Small intestine (tissue), 7 donors: Measurements from ENCODE around the gene SPP1. TPM values are rescaled to one million over a fixed set of nuclear protein-coding genes. Genes with fewer than 3 reads are reported as not detected.
"Not testable (repeated sequence)": the region's sequence is repeated elsewhere in the genome, so short reads cannot be mapped to it uniquely, and the experiment has no call there.

Experiments used
- DNase-seq, 2 donors: peaks; one replicate each; pipeline versions ENCODE4 v3.0.0 to v3.0.0-alpha.2; 2013
- FAIRE-seq: peaks from 2 replicates; lab custom pipeline; 2012; peaks lifted over from hg19 to GRCh38; lab: Jason Lieb, UNC
- H3K27ac ChIP-seq, 3 donors: one replicate each; pipeline ENCODE4 v1.5.1; 2013; ENCODE audit warnings: low read length in 2 of 3, mild to moderate bottlenecking in 2 of 3, control low read depth in 1 of 3, inconsistent platforms in 1 of 3, low read depth in 1 of 3, moderate library complexity in 1 of 3
- H3K27me3 ChIP-seq, 3 donors: one replicate each; pipeline ENCODE4 v1.6.1; 2013; ENCODE audit warnings: low read length in 3 of 3, inconsistent platforms in 1 of 3; ENCODE audit not compliant: control insufficient read depth in 3 of 3, insufficient read depth in 3 of 3
- H3K36me3 ChIP-seq, 3 donors: one replicate each; pipeline ENCODE4 v1.6.1; 2013; ENCODE audit warnings: low read length in 3 of 3, inconsistent platforms in 1 of 3, low read depth in 1 of 3, mild to moderate bottlenecking in 1 of 3, moderate library complexity in 1 of 3; ENCODE audit not compliant: control insufficient read depth in 3 of 3, insufficient read depth in 2 of 3
- H3K4me1 ChIP-seq, 3 donors: one replicate each; pipeline ENCODE4 v1.6.1; 2013; ENCODE audit warnings: low read length in 2 of 3, inconsistent platforms in 1 of 3, low read depth in 1 of 3, mild to moderate bottlenecking in 1 of 3, moderate library complexity in 1 of 3; ENCODE audit not compliant: control insufficient read depth in 3 of 3, insufficient read depth in 2 of 3
- H3K4me3 ChIP-seq, 3 donors: one replicate each; pipeline ENCODE4 v1.5.1; 2013; ENCODE audit warnings: low read length in 3 of 3, control low read depth in 1 of 3, inconsistent platforms in 1 of 3, low read depth in 1 of 3, mild to moderate bottlenecking in 1 of 3, moderate library complexity in 1 of 3
- H3K9me3 ChIP-seq, 2 donors: one replicate each; pipeline ENCODE4 v1.6.1; 2013; ENCODE audit warnings: low read depth in 1 of 2, low read length in 1 of 2; ENCODE audit not compliant: control insufficient read depth in 2 of 2, insufficient read depth in 1 of 2
- WGBS, 3 donors: extraction: QIAGEN DNeasy Blood & Tissue Kit; methylation state at CpG; one replicate each; pipeline ENCODE4 v1.1.7; 2013; 5-methylcytosine and 5-hydroxymethylcytosine counted together
- polyA plus RNA-seq, 4 donors: library from polyadenylated mRNA; stranded (reverse) in 3 of 4; unstranded in 1 of 4; fragments of 200-250 nt in 3 of 4; fragments of 120-200 nt in 1 of 4; gene quantifications; one replicate each; pipeline versions ENCODE4 v1.2.1 to v1.2.3, GENCODE V29; 2013
- donor health status: healthy with polysubstance abuse.
- donor health status: control.
- donor health status: control.
- donor health status: Bipolar disorder and iron deficiency.
- donor health status: healthy.

The SPP1 gene
- polyA plus RNA-seq, 4 donors, result 2.2 to 12.8 (median 3.5) TPM

DNA sequence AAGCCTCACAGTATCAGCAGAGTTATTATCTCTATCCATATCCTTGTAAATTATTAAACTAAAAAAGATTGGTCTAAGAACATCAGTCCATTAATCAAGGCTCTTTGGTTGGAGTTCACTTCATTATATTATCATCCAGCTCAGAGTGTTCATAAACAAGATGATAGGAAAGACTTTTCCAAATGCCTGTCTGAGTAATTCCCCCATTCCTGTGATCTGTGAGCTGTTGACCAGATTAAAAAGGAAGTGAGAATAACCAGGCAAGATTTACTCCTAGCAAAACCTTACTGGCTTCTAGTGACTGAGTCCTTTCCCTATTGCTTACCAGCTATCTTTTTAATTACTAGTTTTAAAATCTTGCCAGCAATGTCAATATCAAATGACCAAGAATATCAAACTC is 46.8 kb downstream of the SPP1 start:
- FAIRE-seq, result no peak

DNA sequence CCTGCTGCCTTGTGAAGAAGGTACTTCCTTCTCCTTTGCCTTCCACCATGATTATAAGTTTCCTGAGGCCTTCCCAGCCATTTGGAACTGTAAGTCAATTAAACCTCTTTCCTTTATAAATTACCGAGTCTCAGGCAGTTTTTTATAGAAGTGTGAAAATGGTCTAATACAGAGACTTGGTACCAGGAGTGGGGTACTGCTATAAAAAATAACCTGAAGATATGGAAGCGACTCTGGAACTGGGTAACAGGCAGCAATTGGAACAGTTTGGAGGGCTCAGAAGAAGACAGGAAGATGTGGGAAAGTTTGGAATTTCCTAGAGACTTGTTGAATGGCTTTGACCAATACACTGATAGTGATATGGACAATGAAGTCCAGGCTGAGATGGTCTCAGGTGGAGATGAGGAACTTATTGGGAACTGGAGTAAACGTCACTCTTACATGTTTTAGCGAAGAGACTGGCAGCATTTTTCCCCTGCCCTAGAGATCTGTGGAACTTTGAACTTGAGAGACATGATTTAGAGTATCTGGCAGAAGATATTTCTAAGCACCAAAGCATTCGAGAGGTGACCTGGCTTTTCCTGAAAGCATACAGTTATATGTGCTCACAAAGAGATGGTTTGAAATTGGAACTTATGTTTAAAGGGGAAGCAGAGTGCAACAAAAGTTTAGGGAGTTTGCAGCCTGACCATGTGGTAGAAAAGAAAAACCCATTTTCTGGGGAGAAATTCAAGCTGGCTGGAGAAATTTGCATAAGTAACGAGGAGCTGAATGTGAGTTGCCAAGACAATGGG is 50.6 kb downstream of the SPP1 start:
- H3K27ac ChIP-seq, H3K4me1 ChIP-seq, H3K4me3 ChIP-seq, DNase-seq, H3K27me3 ChIP-seq, FAIRE-seq: not testable (repeated sequence)
- Histone ChIP-seq H3K36me3 (peaks cover 0 to 17% (median 0%) of the 10 kb centered on the region in 3 donors), H3K9me3 (peaks cover 0 to 12% of the 10 kb centered on the region in 2 donors)
- WGBS, 3 donors, result 97 to 99% (median 97%) methylated on average over 6 of the region's 6 CpGs

More for the DNA sequence above, 46.8 kb downstream of the SPP1 start:
- Histone ChIP-seq H3K27me3 (no peaks in the 10 kb centered on the region), H3K36me3 (peaks cover 0 to 20% (median 0%) of the 10 kb centered on the region in 3 donors), H3K4me3 (no peak overlapping the region), H3K9me3 (peaks cover 0 to 12% of the 10 kb centered on the region in 2 donors), H3K27ac (peak overlapping the region in 1 of 3 donors; percentile 11), H3K4me1 (peaks cover 0 to 6% (median 0%) of the 10 kb centered on the region in 3 donors)
- peak; percentile 30 to 50 for DNase-seq

DNA sequence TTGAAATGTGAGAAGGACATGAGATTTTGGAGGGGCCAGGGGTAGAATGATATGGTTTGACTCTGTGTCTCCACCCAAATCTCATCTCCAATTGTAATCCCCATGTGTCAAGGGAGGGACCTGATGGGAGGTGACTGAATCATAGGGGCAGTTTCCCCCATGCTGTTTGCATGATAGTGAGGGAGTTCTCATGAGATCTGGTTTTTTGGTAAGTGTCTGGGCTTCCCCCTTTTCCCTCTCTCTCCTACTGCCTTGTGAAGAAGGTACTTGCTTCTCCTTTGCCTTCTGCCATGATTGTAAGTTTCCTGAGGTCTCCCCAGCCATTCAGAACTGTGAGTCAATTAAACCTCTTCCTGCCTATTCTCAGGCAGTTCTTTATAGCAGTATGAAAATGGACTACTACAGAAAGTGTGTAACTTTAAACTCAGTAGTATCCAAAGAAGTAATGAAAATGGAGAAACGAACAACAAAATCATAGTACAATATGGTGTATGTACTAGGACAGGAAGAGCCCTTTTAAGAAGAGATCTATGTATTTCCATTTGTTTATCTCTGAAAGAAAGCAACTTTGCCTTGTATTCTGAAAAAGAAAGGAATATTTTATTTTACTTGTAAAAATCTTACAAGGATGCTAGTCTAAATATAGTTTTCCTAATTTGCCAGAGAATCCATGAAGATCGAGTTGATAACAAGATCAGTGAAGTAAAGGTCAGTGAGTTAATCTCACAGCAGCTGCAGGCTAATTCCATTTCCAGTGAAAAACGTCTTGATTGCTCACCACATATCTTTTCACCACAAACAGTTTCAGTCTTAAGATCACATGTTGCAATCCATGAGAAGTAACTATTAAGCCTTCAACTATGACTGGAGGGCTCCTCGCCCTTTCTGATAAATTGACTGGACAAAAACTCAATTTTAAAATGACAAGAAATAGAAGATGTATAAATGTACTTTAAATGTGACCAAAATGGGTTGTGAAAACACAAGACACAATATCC is 52.4 kb downstream of the SPP1 start:
- 43 to 48% (median 48%) methylated on average over 4 of the region's 4 CpGs for WGBS, 3 donors

DNA sequence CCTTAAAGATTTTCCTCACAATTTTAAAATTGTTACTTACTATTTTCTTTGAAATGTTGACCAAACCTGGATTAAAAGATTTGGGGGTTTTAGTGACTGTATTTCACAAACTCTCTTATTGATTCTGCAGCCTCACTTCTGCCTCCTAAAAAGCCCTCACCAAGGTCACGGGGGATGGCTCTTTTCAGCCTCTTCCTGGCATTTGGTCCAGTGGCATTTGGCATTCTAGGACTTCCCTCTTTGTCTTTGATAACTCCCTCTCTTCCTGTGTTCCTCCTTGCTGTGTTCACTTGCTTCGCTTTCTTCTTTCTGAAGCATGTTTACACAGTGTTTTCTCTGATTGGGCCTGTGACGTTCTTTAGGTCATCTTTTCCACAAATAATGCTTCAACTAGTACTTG is 53.4 kb downstream of the SPP1 start:
- WGBS, 3 donors, result 79 to 94% (median 82%) methylated on average over 3 of the region's 3 CpGs
- DNase-seq (no peak), FAIRE-seq (no peak)
- Histone ChIP-seq H3K4me3 (no peak overlapping the region), H3K9me3 (peaks cover 0 to 12% of the 10 kb centered on the region in 2 donors), H3K27me3 (no peaks in the 10 kb centered on the region), H3K36me3 (peaks cover 0 to 21% (median 0%) of the 10 kb centered on the region in 3 donors), H3K27ac (no peak overlapping the region), H3K4me1 (no peaks in the 10 kb centered on the region)

More for the DNA sequence above, 52.4 kb downstream of the SPP1 start:
- Histone ChIP-seq H3K27ac (peak overlapping the region in 2 of 3 donors; percentile 29 to 34), H3K9me3 (peaks cover 0 to 12% of the 10 kb centered on the region in 2 donors), H3K27me3 (no peaks in the 10 kb centered on the region), H3K36me3 (peaks cover 0 to 18% (median 0%) of the 10 kb centered on the region in 3 donors), H3K4me3 (no peak overlapping the region), H3K4me1 (peaks cover 0 to 2% (median 0%) of the 10 kb centered on the region in 3 donors)
- FAIRE-seq, result no peak
- DNase-seq, result peak in 1 of 2 donors; percentile 50

DNA sequence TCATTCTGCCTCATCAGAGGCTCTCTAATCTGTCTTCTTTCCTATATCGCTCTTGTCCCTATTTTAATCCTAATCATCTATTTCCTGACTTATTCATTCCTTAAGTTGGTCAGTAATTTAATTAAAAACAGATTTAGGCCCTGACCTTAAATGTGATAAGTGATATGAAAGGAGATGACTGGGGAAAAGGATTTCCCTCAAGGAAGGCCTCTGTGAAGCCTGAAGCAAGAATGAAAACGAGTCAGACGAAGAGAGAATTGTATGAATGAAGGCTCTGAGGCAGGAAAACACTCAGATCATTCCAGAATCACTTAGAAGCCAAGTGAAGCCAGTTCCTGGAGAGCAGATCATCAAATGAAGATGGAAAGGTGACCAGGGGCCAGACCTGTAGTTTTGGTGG is 54.0 kb downstream of the SPP1 start:
- H3K9me3 ChIP-seq, result peaks cover 0 to 12% of the 10 kb centered on the region in 2 donors
- FAIRE-seq, result no peak

DNA sequence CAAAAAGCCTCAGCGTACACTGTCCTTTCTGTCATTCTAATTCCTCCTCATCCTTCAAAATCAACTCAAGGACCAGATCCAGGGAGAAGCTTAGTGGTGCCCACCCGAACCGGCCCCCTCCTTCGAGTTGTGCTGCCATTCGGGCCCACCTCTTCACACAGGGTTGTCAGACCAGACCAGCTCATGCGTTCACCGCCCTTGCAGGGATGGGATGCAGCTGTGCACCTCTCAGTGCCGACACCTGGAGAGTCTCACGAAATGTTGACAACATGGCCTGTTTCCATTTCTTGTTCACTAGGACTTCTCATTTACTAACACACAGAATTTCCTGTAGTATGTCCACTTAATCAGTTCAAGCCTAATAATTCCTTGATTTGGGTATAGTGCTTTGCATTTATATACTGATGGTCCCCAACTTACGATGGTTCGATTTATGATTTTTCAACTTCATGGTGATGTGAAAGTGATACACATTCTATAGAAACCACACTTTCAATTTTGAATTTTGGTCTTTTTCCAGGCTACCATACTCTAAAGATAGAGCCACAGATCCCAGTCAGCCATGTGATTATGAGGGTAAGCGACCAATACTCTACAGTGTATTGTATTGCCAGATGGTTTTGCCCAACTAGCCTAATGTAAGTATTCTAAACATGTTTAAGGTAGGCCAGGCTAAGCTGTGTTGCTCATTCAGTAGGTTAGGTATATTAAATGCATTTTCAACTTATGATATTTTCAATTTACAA is 55.2 kb downstream of the SPP1 start:
- Histone ChIP-seq H3K4me1 (no peaks in the 10 kb centered on the region), H3K27ac (no peak overlapping the region), H3K36me3 (peaks cover 0 to 13% (median 0%) of the 10 kb centered on the region in 3 donors), H3K27me3 (no peaks in the 10 kb centered on the region), H3K4me3 (no peak overlapping the region), H3K9me3 (peaks cover 0 to 12% of the 10 kb centered on the region in 2 donors)
- 83 to 85% (median 84%) methylated on average over 12 of the region's 12 CpGs for whole genome bisulfite sequencing, 3 donors
- no peak for FAIRE-seq
- no peak for DNase-seq

More for the DNA sequence above, 54.0 kb downstream of the SPP1 start:
- Histone ChIP-seq H3K4me1 (no peaks in the 10 kb centered on the region), H3K27ac (no peak overlapping the region), H3K4me3 (no peak overlapping the region), H3K27me3 (no peaks in the 10 kb centered on the region), H3K36me3 (peaks cover 0 to 19% (median 0%) of the 10 kb centered on the region in 3 donors)
- WGBS, 3 donors, result 88 to 90% (median 88%) methylated on average over 3 of the region's 3 CpGs
- no peak for DNase-seq
